ENCODE measurements around the gene ITPR3. TPM values are rescaled to one million over a fixed set of nuclear protein-coding genes. Genes with fewer than 3 reads are reported as not detected.

ITPR3 gene
- total RNA-seq, 2 experiments from 2014 or later = 54.2 to 55.1 TPM

DNA sequence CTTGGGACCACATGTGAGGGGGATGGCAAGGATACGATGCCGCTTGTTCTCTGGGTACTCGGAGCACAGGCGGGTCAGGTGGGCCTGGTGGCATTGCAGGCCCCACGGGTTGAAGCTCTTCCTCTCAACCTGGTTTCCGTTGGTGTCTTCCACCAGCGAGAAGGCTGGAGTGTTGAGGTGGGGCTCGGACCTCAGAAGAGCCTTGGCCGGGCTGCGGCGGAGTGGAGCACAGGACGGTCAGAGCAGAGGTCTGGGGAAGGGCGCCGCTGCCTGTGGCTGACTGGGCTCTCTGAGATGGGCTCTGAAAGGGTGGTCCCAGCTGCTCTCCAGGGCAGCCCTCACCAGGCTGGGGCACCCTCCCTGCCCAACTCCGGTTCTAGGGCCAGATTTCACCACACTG is 105.6 kb downstream of the ITPR3 start:
- no peaks in the 10 kb centered on the region for H3K4me1 Mint-ChIP-seq
- POLR2A ChIA-PET = no interaction called here
- DNase-seq = no peak
- no peaks in the 10 kb centered on the region for H3K36me3 Mint-ChIP-seq (ENCODE audit: low read depth)
- H3K27me3 Mint-ChIP-seq = peaks cover 39% of the 10 kb centered on the region
- H3K4me3 Mint-ChIP-seq = no peak overlapping the region
- no peaks in the 10 kb centered on the region for H3K9me3 Mint-ChIP-seq
- H3K27ac Mint-ChIP-seq = no peak overlapping the region
- CTCF ChIA-PET = no interaction called here

GRCh38 chr6:33727126-33727525 is 106.0 kb downstream of the ITPR3 start:
- DNase-seq = no peak
- POLR2A ChIA-PET = no interaction called here
- Mint-ChIP-seq H3K4me3 (no peak overlapping the region), H3K4me1 (no peaks in the 10 kb centered on the region), H3K27ac (no peak overlapping the region), H3K27me3 (peaks cover 36% of the 10 kb centered on the region), H3K9me3 (no peaks in the 10 kb centered on the region), H3K36me3 (ENCODE audit: low read depth) (no peaks in the 10 kb centered on the region)
- CTCF ChIA-PET = no interaction called here

DNA sequence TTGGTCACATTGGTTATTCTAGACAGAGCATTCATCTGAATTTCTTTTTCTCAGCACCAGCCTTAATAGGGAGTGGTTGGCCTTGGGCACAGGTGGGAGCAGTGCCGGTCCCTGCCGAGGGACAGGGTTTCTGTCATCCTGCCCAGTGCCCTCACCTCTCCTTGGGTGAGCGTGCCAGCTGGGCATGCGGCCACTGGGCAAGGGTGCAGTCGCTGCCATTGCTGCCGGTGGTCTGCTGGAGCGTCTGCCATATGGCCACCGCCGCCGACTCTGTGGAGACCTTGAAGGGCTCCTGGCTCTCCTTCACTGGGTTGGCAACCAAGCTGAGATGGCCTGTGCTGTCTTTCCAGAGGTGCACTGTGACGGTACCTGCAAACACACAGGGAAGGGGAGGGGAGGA is 106.8 kb downstream of the ITPR3 start:
- DNase-seq = no peak
- Mint-ChIP-seq H3K4me1 (no peaks in the 10 kb centered on the region), H3K36me3 (ENCODE audit: low read depth) (no peaks in the 10 kb centered on the region), H3K27ac (no peak overlapping the region), H3K27me3 (peaks cover 29% of the 10 kb centered on the region), H3K4me3 (no peak overlapping the region), H3K9me3 (no peaks in the 10 kb centered on the region)
- ChIA-PET CTCF (interaction anchor here (1.6 kb wide), 1 partner anchor 15 kb away, joined by 4 read pairs; no protein-coding TSS in a partner anchor), POLR2A (no interaction called here)

- no peaks in the 10 kb centered on the region for H3K9me3 Mint-ChIP-seq
- H3K36me3 Mint-ChIP-seq (ENCODE audit: low read depth) = no peaks in the 10 kb centered on the region
- ChIA-PET POLR2A (no interaction called here), CTCF (interaction anchor here (1.6 kb wide), 1 partner anchor 15 kb away, joined by 4 read pairs; no protein-coding TSS in a partner anchor)
- H3K4me1 Mint-ChIP-seq = no peaks in the 10 kb centered on the region
- peaks cover 24% of the 10 kb centered on the region for H3K27me3 Mint-ChIP-seq
- no peak overlapping the region for H3K4me3 Mint-ChIP-seq
- no peak for DNase-seq
- H3K27ac Mint-ChIP-seq = no peak overlapping the region
Observed at GRCh38 chr6:33728438-33728837, 107.3 kb downstream of the ITPR3 start.

DNA sequence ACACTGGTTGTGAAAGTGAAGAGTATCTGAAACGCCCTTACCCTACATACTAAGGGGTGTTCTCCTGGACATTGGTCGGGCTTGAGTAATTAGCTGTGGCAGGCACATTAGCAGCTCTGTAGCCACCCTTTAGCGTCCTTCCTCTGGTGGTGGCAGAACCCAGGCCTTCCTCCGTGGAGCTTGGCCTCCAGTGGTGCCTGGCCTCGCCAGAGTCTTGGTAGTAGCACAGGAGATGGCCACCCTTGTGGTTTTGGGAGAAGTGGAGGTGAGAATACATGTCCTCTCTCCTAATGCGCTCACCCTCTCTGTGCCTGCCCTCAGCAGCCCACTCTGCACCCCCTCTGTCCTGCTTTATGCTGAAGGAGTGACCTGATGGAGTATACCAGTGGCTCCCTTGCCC is 107.9 kb downstream of the ITPR3 start:
- Mint-ChIP-seq H3K4me3 (no peak overlapping the region), H3K4me1 (no peaks in the 10 kb centered on the region), H3K27ac (no peak overlapping the region), H3K9me3 (no peaks in the 10 kb centered on the region), H3K36me3 (ENCODE audit: low read depth) (no peaks in the 10 kb centered on the region), H3K27me3 (peaks cover 18% of the 10 kb centered on the region)
- no peak for DNase-seq
- CTCF ChIA-PET = interaction anchor here (1.6 kb wide), 1 partner anchor 14 kb away, joined by 4 read pairs; no protein-coding TSS in a partner anchor
- POLR2A ChIA-PET = no interaction called here

GRCh38 chr6:33730611-33731010 is 109.5 kb downstream of the ITPR3 start:
- Mint-ChIP-seq H3K27me3 (peaks cover 6% of the 10 kb centered on the region), H3K36me3 (ENCODE audit: low read depth) (no peaks in the 10 kb centered on the region), H3K4me3 (no peak overlapping the region), H3K9me3 (no peaks in the 10 kb centered on the region), H3K27ac (no peak overlapping the region), H3K4me1 (no peaks in the 10 kb centered on the region)
- ChIA-PET CTCF (no interaction called here), POLR2A (no interaction called here)
- DNase-seq = no peak

DNA sequence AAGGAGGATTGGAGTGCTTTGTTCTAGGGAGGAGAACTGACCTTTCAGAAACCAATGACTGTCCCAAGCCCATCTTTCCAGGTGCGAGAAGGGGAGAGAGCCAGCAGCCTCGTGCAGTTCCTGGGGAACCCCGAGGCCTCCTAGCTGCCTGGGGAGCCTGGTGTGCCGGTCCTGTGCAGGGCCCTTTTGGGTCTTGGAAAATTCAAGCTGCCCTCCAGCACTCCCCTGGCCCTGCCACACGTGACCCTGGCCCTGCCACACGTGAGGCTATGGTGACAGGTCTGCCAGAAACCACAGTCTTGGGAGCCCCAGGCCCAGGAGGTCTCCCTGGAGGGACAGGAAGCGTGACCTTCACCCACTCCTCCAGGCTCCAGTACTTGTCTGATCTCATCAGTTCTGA is 109.9 kb downstream of the ITPR3 start:
- Mint-ChIP-seq H3K27ac (no peak overlapping the region), H3K4me3 (no peak overlapping the region), H3K4me1 (no peaks in the 10 kb centered on the region), H3K36me3 (ENCODE audit: low read depth) (no peaks in the 10 kb centered on the region), H3K9me3 (no peaks in the 10 kb centered on the region), H3K27me3 (peaks cover 4% of the 10 kb centered on the region)
- POLR2A ChIA-PET = no interaction called here
- no peak for DNase-seq
- CTCF ChIA-PET = no interaction called here

DNA sequence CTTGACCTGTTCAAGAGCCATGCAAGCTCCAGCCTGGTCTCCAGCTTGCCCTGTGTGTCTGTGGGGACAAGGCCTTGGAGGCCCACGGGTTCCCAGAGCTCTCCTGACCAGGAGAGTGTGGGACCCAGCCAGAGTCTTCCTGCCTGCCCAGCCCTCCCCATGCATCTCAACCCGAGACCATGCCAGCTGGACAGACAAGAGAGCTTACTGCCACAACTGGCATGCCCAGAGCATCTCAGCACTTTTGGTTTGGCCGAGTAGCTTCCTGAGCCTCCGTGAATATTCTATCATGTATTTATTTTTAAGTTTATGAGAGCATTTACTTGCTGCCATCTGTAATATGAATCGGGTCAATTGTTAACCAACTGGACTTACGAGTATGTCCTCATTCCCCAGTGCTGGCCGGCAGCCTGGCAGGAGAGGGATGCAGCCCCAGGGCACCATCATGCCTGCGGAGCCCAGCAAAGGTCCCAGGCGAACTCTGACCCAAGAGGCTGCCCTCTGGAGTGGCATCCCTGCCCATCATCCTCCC is 110.7 kb downstream of the ITPR3 start:
- Mint-ChIP-seq H3K36me3 (ENCODE audit: low read depth) (no peaks in the 10 kb centered on the region), H3K9me3 (no peaks in the 10 kb centered on the region), H3K4me3 (no peak overlapping the region), H3K27ac (no peak overlapping the region), H3K27me3 (no peaks in the 10 kb centered on the region), H3K4me1 (no peaks in the 10 kb centered on the region)
- no peak for DNase-seq
- POLR2A ChIA-PET = no interaction called here
- CTCF ChIA-PET = no interaction called here

GRCh38 chr6:33732385-33732784 is 111.3 kb downstream of the ITPR3 start:
- Mint-ChIP-seq H3K4me3 (no peak overlapping the region), H3K36me3 (ENCODE audit: low read depth) (no peaks in the 10 kb centered on the region), H3K9me3 (no peaks in the 10 kb centered on the region), H3K27ac (no peak overlapping the region), H3K27me3 (no peaks in the 10 kb centered on the region), H3K4me1 (no peaks in the 10 kb centered on the region)
- no peak for DNase-seq
- POLR2A ChIA-PET = no interaction called here
- CTCF ChIA-PET = interaction anchor here (0.9 kb wide), 1 partner anchor 11 kb away, joined by 3 read pairs; no protein-coding TSS in a partner anchor

GRCh38 chr6:33732817-33733708 is 111.9 kb downstream of the ITPR3 start:
- Mint-ChIP-seq H3K27me3 (no peaks in the 10 kb centered on the region), H3K36me3 (ENCODE audit: low read depth) (no peaks in the 10 kb centered on the region), H3K9me3 (no peaks in the 10 kb centered on the region), H3K27ac (no peak overlapping the region), H3K4me1 (no peaks in the 10 kb centered on the region), H3K4me3 (no peak overlapping the region)
- CTCF ChIA-PET = interaction anchor here (0.9 kb wide), 1 partner anchor 11 kb away, joined by 3 read pairs; no protein-coding TSS in a partner anchor
- DNase-seq = no peak
- POLR2A ChIA-PET = no interaction called here

DNA sequence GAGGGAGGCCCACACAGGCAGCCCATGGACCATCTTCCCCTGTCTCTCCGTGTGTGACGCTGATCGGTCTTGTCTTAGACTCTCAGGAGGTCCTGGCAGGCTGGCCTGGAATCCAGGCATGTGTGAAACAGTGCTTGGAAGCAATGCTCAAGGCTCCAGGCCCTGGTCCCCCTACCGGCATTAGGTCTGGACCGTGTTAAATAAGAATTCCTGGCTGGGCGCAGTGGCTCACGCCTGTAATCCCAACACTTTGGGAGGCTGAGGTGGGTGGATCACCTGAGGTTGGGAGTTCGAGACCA is 112.5 kb downstream of the ITPR3 start:
- no peaks in the 10 kb centered on the region for H3K36me3 Mint-ChIP-seq (ENCODE audit: low read depth)
- H3K4me1 Mint-ChIP-seq = no peaks in the 10 kb centered on the region
- no peaks in the 10 kb centered on the region for H3K27me3 Mint-ChIP-seq
- ChIA-PET POLR2A (no interaction called here), CTCF (no interaction called here)
- H3K27ac Mint-ChIP-seq = no peak overlapping the region
- H3K9me3 Mint-ChIP-seq = no peaks in the 10 kb centered on the region
- H3K4me3 Mint-ChIP-seq = no peak overlapping the region
- no peak for DNase-seq

DNA sequence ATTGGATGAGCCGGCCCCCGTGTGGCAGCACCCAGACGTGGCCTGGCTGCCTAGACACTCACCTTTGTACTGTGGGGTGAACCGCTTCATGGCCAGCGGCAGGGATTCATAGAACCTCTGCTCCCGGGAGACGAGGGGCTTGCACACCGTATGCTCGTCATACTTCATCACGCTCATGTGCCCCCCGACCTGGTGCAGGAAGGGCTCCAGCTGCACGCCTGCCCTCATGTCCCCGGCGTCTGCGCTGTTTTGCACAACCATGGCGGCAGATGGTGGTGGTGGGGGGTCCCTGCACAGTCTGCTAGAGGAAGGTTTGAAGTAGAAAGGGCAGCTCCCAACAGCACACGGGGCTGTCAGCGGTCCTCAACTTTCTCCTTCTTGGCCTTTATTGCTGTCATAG is 114.1 kb downstream of the ITPR3 start:
- no peaks in the 10 kb centered on the region for H3K9me3 Mint-ChIP-seq
- DNase-seq = no peak
- ChIA-PET CTCF (interaction anchor here (1.8 kb wide), 1 partner anchor 24 kb away, joined by 7 read pairs; the partner anchor contains the start of gene UQCC2), POLR2A (no interaction called here)
- no peak overlapping the region for H3K4me3 Mint-ChIP-seq
- H3K27me3 Mint-ChIP-seq = no peaks in the 10 kb centered on the region
- H3K27ac Mint-ChIP-seq = no peak overlapping the region
- H3K4me1 Mint-ChIP-seq = no peaks in the 10 kb centered on the region
- H3K36me3 Mint-ChIP-seq (ENCODE audit: low read depth) = no peaks in the 10 kb centered on the region

DNA sequence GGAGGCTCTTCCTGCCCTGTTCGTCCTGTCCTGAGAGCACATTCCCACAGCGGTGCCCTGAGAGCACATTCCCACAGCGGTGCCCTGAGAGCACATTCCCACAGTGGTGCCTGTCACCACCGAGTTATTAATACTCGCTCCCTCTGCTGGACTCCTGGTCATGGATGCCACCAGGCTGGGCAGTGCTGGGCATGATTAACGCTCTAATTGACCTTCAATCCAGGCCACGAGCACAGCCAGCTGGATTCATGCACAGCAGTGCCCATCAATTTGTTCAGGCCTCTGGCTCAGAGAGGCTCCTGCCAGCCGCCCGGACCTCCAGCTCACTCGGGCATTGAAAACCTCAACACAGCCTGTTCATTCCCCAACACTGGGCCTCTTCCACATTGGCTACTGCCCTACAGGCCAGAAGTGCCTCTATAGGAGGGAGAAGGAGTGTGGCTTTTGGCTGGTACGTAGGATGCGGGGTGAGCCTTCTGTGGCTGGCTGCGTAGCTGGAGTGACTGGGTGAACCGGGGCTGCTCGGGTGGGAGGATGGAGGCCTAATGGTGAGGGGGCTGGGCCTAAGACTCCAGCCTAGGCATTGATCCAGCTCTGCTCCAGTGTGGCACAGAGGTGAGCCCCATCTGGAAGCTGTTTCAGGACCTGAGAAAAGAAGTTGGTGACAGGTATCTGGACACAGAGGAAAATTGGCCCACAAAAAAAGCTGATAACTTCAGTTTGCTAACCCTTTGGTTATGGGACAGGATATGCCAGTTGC is 116.3 kb downstream of the ITPR3 start:
- ChIA-PET CTCF (interaction anchor here (1.2 kb wide), 1 partner anchor 26 kb away, joined by 5 read pairs; the partner anchor contains the start of gene UQCC2), POLR2A (no interaction called here)
- H3K27me3 Mint-ChIP-seq = peaks cover 3% of the 10 kb centered on the region
- no peak for DNase-seq
- H3K36me3 Mint-ChIP-seq (ENCODE audit: low read depth) = no peaks in the 10 kb centered on the region
- H3K4me1 Mint-ChIP-seq = no peaks in the 10 kb centered on the region
- H3K9me3 Mint-ChIP-seq = no peaks in the 10 kb centered on the region
- no peak overlapping the region for H3K27ac Mint-ChIP-seq
- no peak overlapping the region for H3K4me3 Mint-ChIP-seq
